H1 (cell line): ENCODE results near the gene TMEM145. TPM values are rescaled to one million over a fixed set of nuclear protein-coding genes. Genes with fewer than 3 reads are reported as not detected.

Experiments
- ASH2L ChIP-seq: fragments of 200-600, 300-600 bp; sonication (generic); IDR thresholded peaks from one replicate; pipeline ENCODE4 v1.7.1; 2017; ENCODE audit warnings: low read length
- BACH1 ChIP-seq: IDR thresholded peaks from 2 replicates; pipeline ENCODE4 v1.6.1; 2012; ENCODE audit warnings: low read length, improper control_type of control experiment
- BRCA1 ChIP-seq: IDR thresholded peaks from 2 replicates; pipeline ENCODE4 v1.6.1; 2012; ENCODE audit warnings: low read depth, low read length, improper control_type of control experiment
- NRF1 ChIP-seq: IDR thresholded peaks from 2 replicates; pipeline ENCODE4 v1.6.1; 2011; ENCODE audit warnings: mild to moderate bottlenecking, low read depth, low read length, improper control_type of control experiment
- SUZ12 ChIP-seq: fragments of 200-600 bp; sonication (generic); IDR thresholded peaks from 2 replicates; pipeline ENCODE4 v1.6.1; 2012; ENCODE audit warnings: mild to moderate bottlenecking, inconsistent platforms, low read length, moderate library complexity, mixed read lengths
- polyA plus RNA-seq, 7 experiments: library from polyadenylated mRNA; depleted of rRNA in 3 of 7; stranded (reverse) in 5 of 7; unstranded in 2 of 7; fragments of >200 nt in 5 of 7; fragments of 200-250 nt in 2 of 7; gene quantifications; 1 replicate in 5 of 7; 2 replicates in 1 of 7; 4 replicates in 1 of 7; pipeline versions ENCODE4 v1.2.1 to v1.2.3, GENCODE V29; 2011 to 2013; ENCODE audit warnings: missing spikeins in 2 of 7, mixed read lengths in 2 of 7
- total RNA-seq: library from RNA; stranded (reverse); fragmentation: NEBNext Ultra II Directional; extraction: Animal tissue kit (Norgen Biotek cat#: 25700); gene quantifications from 2 replicates; pipeline ENCODE4 v1.2.1, GENCODE V29; 2021
- TF ChIP-seq, protein P1 (sequence below): IDR thresholded peaks from 2 replicates; pipeline ENCODE4 v1.6.1; 2012; ENCODE audit warnings: inconsistent platforms
- TF ChIP-seq, protein P2 (sequence below): IDR thresholded peaks from 2 replicates; pipeline ENCODE4 v1.6.1; 2011; ENCODE audit warnings: low read length, improper control_type of control experiment
- TF ChIP-seq, protein P3 (sequence below): fragments of 300-600 bp; sonication (generic); IDR thresholded peaks from 2 replicates; pipeline ENCODE4 v1.7.1; 2012; ENCODE audit warnings: low read length, moderate library complexity, mild to moderate bottlenecking, inconsistent platforms; ENCODE audit not compliant: insufficient replicate concordance

The TMEM145 gene
- total and polyA plus RNA-seq, 2 of the 8 experiments (the other 6 are each of a cell fraction or from before 2014, with no cell fraction given), result 2.3 to 4.7 TPM

DNA sequence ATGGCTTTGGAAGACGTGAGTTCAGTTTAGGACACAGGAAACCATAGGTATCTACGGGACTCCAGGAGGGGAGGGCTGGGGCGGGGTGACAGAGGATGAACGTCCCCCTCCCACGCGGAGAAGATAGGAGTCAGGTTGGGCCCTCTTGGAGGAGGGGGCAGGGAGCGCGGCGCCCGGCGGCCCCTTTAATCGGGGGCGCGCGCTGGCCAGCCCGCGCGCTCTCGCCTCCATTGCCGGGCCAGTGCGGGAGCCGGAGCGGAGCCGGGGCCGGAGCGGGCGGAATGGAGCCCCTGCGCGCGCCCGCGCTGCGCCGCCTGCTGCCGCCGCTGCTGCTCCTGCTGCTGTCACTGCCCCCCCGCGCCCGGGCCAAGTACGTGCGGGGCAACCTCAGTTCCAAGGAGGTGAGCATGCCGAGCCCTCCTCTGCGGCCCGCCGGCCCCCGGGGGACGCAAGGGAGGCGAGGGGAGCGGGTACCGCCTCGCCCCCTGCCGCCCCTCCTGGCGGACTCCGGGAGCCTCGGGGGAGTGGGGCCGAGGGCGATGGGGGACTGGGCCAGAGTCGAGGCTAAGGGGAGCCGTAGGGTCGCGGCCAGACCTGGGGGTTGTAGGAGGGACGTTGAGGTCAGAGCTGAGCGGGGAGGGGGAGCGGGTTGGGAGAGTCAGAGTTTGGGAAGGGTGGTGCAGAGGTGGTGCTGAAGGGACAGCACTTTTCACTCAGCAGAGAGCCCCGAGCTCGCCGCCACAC lies at the start of gene TMEM145 (continued):
- TF ChIP-seq, protein P1, sequence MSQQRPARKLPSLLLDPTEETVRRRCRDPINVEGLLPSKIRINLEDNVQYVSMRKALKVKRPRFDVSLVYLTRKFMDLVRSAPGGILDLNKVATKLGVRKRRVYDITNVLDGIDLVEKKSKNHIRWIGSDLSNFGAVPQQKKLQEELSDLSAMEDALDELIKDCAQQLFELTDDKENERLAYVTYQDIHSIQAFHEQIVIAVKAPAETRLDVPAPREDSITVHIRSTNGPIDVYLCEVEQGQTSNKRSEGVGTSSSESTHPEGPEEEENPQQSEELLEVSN, result 0 out of 2 replicates have a peak, but pooled peaks have one; percentile 18
- no peak for TF ChIP-seq BRCA1
- TF ChIP-seq, protein P2, sequence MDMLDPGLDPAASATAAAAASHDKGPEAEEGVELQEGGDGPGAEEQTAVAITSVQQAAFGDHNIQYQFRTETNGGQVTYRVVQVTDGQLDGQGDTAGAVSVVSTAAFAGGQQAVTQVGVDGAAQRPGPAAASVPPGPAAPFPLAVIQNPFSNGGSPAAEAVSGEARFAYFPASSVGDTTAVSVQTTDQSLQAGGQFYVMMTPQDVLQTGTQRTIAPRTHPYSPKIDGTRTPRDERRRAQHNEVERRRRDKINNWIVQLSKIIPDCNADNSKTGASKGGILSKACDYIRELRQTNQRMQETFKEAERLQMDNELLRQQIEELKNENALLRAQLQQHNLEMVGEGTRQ, result no peak
- 0 out of 2 replicates have a peak, but pooled peaks have one; percentile 15 for TF ChIP-seq NRF1
- TF ChIP-seq BACH1, result peak; percentile 50
- TF ChIP-seq, protein P3, sequence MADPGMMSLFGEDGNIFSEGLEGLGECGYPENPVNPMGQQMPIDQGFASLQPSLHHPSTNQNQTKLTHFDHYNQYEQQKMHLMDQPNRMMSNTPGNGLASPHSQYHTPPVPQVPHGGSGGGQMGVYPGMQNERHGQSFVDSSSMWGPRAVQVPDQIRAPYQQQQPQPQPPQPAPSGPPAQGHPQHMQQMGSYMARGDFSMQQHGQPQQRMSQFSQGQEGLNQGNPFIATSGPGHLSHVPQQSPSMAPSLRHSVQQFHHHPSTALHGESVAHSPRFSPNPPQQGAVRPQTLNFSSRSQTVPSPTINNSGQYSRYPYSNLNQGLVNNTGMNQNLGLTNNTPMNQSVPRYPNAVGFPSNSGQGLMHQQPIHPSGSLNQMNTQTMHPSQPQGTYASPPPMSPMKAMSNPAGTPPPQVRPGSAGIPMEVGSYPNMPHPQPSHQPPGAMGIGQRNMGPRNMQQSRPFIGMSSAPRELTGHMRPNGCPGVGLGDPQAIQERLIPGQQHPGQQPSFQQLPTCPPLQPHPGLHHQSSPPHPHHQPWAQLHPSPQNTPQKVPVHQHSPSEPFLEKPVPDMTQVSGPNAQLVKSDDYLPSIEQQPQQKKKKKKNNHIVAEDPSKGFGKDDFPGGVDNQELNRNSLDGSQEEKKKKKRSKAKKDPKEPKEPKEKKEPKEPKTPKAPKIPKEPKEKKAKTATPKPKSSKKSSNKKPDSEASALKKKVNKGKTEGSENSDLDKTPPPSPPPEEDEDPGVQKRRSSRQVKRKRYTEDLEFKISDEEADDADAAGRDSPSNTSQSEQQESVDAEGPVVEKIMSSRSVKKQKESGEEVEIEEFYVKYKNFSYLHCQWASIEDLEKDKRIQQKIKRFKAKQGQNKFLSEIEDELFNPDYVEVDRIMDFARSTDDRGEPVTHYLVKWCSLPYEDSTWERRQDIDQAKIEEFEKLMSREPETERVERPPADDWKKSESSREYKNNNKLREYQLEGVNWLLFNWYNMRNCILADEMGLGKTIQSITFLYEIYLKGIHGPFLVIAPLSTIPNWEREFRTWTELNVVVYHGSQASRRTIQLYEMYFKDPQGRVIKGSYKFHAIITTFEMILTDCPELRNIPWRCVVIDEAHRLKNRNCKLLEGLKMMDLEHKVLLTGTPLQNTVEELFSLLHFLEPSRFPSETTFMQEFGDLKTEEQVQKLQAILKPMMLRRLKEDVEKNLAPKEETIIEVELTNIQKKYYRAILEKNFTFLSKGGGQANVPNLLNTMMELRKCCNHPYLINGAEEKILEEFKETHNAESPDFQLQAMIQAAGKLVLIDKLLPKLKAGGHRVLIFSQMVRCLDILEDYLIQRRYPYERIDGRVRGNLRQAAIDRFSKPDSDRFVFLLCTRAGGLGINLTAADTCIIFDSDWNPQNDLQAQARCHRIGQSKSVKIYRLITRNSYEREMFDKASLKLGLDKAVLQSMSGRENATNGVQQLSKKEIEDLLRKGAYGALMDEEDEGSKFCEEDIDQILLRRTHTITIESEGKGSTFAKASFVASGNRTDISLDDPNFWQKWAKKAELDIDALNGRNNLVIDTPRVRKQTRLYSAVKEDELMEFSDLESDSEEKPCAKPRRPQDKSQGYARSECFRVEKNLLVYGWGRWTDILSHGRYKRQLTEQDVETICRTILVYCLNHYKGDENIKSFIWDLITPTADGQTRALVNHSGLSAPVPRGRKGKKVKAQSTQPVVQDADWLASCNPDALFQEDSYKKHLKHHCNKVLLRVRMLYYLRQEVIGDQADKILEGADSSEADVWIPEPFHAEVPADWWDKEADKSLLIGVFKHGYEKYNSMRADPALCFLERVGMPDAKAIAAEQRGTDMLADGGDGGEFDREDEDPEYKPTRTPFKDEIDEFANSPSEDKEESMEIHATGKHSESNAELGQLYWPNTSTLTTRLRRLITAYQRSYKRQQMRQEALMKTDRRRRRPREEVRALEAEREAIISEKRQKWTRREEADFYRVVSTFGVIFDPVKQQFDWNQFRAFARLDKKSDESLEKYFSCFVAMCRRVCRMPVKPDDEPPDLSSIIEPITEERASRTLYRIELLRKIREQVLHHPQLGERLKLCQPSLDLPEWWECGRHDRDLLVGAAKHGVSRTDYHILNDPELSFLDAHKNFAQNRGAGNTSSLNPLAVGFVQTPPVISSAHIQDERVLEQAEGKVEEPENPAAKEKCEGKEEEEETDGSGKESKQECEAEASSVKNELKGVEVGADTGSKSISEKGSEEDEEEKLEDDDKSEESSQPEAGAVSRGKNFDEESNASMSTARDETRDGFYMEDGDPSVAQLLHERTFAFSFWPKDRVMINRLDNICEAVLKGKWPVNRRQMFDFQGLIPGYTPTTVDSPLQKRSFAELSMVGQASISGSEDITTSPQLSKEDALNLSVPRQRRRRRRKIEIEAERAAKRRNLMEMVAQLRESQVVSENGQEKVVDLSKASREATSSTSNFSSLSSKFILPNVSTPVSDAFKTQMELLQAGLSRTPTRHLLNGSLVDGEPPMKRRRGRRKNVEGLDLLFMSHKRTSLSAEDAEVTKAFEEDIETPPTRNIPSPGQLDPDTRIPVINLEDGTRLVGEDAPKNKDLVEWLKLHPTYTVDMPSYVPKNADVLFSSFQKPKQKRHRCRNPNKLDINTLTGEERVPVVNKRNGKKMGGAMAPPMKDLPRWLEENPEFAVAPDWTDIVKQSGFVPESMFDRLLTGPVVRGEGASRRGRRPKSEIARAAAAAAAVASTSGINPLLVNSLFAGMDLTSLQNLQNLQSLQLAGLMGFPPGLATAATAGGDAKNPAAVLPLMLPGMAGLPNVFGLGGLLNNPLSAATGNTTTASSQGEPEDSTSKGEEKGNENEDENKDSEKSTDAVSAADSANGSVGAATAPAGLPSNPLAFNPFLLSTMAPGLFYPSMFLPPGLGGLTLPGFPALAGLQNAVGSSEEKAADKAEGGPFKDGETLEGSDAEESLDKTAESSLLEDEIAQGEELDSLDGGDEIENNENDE, result no peak
- TF ChIP-seq SUZ12, result no peak
- peak; percentile 88 for TF ChIP-seq ASH2L
